Stimulated activated CD4-positive, alpha-beta T cell treated with anti-CD3 and anti-CD28 coated beads, Interleukin-4, amount 100 ng/mL, for 4 hours (primary cell): Measurements from ENCODE around the gene ADAMTSL2.

Experiments
- DNase-seq, 2 experiments: peaks; one replicate each; pipeline ENCODE4 v3.0.0-alpha.2; 2020

Gene ADAMTSL2

DNA sequence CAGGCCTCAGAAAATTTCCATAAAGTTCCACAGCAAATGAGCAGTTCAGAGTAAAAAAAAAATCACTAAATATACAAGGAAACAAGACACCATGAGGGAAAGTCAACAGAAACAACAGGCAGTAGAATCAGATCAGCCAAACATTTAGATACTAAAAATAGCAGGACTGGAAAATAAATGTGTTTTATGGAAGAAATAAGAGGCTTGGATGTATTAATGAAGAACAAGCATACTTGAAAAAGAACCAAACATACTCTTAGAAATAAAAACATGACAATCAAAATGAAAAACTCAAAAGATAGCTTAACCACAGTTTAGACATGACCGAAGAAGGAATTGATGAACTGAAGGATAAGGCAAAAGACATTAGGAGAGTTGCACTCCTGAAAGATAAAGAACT lies 32.4 kb upstream of the ADAMTSL2 start:
- DNase-seq: no peak

DNA sequence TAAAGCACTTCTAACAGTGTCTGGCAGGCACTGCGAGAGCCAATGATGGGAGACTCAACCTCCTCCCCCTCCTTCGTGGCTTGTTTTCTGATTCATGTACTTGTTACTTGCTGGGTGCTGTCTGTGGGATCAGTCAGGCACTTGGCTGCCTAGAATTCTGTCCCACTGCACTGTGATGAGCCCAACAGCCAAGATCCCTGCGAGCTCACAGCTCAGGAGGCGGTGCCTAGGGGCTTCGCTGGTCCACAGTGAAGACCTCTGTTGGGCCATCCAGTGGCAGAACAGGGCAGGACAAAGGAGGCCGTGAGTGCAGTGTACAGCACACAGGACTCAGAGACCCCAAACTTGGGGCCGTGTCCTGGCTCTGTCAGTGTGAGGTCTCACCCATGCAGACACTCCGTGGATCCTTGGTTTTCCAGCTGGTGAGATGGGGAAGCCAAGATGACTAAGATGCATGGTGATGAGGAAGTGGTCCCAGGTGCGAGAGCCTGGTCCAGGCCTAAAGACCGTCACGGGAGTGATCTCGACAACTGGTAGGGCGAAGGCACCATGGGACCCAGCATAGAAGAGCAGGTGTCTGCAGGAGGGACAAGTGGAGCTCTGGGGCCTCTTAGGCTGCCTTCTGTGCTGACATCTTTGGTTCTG lies 29.2 kb upstream of the ADAMTSL2 start:
- no peak for DNase-seq

DNA sequence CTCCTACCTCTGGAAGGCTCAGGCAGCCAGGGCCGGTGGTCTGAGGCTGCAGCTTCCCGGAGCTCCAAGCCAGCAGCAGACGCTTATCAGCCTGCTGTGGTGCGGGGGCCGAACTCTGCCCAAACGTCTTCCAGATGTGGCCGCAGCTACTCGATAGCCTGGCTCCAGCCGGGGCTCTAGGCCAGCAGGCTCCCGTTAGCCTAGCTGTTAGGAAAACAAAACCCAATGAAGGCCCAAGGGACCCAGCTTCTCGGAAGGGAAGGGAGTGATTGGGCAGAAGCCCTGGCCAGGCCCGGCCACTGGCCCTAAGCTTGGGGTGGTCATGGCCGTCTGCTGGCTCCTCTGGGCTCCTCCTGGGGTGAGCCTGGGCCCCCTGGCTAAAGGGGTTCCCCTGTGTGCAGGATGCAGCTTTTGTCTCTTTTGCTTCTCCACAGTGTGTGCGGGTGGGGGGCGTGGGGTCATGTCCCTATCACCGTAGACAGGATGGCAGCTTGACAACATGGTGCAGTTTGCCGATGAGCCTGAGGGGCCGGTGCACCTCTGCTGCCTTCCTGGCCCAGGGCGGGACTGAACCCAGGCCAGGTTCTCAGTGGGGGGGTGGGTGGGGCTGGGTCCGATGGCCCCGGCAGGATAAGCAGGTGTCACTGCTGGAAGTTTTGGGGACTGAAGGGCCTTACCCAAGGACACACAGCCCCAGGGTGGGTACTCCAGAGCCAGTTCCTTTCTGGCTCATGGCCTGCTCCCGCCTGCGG lies 28.4 kb upstream of the ADAMTSL2 start:
- no peak for DNase-seq

DNA sequence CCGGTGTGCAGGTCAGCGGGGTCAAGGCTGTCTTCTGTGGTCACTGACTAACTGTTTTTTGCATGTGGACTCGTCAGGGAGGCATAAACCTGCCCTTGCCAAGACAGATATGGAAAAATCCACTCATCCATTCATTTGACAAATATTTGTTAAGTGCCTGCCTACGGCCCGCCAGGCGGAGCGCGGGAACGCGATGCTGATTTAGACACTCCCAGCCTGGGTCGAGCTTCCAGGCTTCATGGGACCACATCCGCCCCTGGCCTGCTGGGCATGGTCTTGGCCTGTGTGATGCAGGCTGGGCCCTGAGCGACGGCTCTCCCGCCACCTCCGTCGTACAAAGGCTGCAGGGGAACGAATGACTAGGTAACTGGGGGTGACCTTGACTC lies 27.9 kb upstream of the ADAMTSL2 start:
- DNase-seq: no peak

DNA sequence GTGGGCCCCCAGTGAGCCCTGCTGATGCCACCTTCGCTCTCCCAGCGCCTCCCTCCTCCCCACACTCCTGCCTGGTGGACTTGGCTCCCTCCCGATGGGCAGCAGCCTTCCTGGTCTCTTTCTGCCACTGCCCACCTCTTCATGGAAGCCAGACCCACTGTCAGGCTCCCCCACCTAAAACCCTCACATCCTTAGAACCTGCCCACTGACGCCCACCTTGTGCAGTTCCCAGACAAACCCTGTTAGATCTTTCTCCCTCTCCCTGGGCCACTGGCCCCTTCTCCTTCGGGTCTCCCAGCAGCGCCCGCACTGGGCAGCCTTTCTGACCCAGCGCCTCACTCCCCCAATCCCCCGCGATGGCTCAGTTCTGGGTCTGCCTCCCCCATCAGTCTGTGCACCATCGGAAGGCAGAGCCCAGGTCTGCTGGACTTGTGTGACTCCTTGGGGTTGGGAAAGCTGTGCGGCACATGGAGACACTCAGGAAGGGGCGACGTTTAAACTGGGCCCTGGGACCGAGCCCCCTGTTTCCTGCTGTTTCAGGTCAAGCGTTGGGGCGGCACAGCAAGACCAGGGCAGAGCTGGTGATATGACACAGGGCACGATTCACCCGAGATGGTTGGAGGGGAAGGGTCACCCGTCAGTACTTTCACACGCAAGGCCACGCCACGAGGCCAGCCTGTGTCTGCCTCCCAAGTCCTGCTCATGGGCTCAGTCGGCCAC lies 27.1 kb upstream of the ADAMTSL2 start:
- DNase-seq: no peak

DNA sequence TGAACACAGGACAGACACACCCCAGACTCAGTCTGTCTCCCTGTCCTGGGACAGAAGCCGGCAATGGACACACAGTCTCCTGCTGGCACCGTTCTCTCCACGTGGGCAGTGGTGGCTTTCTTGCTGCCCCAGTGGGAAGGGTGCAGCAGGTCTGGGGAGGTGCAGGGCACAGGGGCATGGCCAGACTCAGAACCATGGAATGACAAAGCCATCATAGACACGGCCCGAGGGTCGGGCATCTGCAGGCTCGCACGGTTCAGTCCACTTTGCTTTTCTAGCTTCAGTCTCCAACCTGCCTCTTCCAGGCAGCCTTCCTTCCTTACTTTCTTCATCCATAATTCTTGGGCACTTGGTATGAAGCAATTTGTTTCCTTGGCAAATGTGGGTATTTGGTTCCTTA lies 26.5 kb upstream of the ADAMTSL2 start:
- no peak for DNase-seq

DNA sequence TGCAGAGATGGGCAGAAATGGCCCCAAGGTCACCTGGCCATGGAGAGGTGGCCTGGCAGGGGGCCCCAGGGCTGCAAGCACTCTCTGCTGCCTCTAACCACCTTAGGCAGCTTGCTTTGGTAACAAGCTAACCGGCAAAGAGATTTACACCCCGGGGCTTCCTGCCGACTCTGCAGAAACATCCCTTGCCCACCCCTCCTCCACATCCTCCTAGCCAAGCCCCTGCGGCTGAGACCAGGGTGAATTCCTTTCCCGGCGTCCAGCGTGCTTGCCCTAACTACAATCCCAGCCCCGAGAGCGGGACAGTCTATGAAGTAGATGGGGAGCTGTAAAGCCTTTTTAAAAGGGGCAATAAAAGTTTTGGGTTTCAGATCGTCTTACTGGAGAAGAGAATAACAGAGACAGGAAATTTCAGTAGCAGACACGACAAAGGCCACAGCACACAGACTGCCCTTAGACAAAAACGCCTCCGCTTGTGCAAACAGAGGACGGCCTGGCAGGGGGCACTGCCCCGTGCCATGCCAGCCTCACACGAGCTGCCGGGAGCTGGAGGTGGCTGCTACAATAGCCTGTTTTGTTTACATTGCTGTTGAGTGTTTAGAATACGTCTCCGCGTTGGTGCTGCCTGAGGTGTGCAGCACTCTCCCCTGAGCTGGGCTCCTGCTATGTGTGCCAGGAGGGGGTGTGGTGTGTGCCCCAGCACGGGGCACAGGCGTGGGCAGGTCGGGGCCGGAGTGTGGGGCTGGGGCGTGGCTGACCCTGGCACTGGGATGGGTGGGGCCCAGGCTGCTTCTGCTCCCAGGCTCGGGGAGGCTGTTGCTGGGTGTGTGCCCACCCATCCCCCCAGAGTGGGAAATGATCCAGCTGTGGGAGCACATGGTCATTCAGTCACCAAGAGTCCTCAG lies 25.1 kb upstream of the ADAMTSL2 start:
- DNase-seq: no peak

DNA sequence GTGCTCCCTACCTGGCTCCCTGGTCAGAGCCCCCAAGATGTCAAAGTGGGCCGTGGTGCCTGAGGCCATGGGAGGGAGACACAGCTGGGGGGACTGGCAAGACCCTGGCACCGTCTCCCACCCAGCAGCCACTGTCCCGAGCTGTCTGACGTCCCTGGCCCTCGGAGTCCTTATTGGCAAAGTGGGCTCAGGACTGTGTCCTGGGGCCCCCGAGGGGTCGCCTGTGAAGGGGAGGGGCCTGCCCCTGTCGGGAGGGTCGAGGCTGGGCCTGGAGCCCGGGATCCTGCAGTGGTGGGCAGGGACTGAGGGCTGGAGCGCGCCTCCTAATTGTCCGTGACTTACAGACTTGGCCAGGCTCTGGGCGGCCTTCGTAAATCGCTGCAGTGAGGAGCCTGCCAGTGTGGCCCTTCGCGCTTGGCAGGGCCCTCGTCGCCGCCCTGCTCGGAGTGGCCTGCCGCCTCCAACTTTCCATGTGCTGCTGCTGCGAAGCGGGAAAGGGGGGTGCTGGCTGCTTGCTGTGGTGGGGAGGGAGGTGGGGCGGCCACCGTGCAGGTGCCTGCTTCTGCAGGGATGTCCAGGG lies 23.5 kb upstream of the ADAMTSL2 start:
- DNase-seq: no peak

DNA sequence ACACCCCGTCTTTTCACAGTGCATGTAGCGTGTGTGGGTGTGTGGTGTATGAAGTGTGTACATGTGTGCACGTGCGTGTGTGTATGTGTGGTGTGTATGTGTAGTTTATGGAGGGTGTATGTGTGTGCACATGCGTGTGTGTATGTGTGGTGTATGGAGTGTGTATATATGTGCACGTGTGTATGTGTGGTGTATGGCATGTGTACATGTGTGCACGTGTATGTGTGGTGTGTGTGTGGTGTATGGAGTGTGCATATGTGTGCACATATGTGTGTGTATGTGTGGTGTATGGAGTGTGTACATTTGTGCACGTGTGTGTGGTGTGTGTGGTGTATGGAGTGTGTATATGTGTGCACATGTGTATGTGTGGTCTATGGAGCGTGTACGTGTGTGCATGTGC lies 22.9 kb upstream of the ADAMTSL2 start:
- DNase-seq: no peak

DNA sequence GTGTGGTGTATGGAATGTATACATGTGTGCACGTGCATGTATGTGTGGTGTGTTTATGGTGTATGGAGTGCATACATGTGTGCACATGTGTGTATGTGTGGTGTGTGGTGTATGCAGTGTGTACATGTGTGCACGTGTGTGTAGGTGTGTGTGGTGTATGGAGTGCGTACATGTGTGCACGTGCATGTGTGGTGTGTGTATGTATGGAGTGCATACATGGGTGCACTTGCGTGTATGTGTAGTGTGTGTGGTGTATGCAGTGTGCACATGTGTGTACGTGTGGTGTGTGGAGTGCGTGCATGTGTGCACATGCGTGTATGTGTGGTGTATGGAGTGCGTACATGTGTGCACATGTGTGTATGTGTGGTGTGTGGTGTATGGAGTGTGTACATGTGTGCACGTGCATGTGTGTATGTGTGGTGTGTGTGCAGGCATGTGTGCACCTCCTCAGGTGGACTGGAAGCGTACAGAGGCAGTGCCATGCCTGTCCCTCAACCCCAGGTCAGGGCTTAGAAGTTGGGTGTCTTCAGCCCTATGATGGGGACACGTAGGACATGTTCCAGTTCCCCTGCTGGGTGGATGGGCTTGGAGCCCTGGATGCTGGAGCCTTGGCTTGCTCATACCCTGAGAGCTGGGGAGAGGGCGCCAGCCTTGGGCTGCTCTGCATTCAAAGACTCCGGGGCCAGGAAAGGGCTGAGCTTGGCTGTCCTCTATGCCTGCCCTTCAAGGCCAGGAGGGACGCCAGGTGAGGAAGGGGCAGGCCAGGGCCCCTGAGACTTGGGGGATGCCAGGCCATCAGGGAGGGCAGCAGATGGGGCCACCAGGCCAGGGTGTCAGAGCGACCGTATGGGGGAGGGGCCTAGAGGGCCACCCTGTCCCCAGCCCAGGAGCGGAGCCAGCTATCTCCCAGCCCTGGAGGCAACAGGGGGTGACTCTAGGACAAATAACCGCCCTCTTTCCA lies 22.0 kb upstream of the ADAMTSL2 start:
- no peak for DNase-seq

DNA sequence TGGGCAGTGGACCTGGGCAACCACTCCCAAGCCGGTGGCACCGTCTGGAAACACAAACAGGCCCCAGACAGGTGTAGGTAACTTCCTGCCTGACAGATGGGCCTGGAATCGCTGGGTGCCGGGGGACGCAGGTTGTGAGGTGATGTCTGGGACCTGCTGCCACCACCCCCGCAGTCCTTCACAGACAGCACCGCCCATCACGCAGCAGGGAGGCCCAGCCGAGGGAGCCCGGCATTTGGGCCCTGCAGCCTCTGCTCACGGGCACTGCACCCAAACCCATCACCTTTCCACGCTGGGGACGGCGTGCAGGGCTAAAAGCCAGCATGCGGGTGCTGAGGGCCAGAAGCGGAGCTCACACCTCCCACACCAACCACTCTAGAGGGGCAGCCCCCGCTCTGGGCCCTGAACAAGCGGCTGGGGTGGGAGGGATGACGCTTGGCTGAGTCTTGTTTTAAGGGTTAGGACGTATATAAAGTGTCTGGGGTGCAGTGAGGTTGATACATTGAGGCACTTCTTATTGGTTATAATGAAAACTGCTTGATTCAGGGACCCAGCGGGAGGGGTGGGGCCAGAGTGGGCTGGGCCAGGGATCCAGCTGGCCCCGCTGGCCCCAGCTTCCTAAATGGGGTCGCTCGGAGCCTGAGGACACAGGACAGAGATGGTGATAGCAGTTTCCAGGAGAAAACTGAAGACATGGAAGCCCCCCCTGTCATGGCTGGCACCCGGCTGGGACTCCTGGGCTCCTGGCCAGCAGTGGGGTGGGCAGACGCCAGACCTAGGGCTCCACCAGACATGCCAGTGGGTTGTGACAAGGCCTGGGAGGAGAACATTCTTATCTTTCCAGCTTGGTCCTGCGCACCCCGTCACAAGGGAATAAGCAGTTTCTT lies 21.0 kb upstream of the ADAMTSL2 start:
- no peak for DNase-seq

DNA sequence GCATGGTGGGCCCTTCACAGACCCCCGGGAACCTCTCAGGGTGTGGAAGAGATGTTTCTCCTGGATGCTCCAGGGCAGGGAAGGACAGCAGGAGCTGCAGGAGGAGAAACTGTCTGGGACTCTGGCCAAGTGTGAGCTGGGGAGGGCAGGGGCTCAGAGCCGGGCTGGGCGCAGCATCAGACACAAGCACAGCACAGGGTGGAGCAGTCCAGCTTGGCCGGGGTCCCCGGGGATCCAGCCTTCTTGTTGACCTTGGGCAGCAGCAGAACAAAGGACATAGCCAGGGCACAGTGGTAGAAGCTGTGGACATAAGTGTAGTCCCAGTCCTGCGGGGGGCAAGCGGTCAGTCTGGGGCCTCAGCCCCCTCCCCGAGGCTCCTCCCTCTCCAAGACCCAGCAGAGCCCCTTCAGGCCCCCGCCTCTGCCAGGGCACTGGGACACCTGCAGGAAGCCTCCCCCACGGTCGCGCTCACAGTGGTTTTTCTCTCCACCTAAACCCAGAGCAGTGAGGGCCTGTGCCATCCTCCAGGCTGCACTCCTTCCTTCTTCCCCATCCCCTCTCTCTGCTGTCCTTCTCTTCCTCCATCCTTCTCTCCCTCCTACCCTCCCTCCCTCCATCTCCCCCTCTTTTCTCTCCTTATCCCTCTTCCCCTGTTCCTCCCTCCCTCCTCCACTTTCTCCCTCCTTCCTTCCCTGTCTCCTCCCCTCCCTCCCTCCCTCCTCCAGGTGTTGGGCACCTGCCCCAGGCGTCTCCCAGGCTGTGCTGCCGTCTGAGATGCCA lies 19.9 kb upstream of the ADAMTSL2 start:
- no peak for DNase-seq

DNA sequence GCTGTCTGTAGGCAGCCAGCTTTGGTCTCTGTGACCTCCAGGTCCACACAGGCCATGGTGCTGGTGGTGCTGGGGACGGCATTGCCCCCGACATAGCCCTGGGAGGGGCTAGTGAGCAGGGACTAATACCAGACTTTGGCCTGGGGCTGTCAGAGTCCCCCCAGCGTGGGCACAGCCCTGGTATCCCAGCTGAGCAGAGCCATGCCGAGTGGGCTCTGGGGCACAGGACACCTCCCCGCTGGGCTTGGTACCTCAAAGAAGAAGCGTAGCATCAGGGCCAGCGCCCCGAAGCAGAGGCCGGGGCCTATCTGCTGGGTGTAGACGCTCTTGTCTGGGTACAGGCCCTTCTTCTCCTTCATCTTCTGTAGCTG lies 19.3 kb upstream of the ADAMTSL2 start:
- no peak for DNase-seq

DNA sequence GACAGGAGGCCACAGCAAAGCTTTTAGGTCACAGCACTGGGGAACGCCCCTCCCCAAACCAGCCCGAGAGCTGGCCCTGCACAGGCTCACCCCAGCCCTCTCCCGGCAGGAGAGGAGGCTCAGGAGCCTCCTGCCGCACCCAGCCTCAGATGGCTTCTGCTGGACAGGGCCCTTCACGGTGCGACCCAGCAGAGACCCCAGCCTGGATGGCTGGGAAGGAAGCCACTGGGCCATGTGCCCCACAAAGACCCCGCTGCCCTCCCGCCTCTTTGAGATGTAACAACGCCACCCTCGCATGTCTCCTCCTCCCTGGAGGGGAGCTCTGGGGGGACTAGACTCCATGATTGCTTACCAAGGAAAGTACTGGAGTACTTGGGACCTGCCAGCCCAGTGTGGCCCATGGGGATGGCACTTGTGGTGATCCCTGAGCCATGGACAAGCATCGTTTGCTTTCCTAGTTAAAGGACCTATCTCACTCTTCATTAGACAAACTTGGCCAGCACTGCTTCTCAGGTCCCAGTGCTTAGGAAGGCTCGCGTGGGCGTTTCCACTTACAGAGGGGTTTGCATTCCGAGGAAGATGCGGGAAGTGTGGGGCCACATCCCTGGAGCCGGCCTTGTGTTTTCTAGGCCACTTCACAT lies 18.8 kb upstream of the ADAMTSL2 start:
- DNase-seq: no peak

DNA sequence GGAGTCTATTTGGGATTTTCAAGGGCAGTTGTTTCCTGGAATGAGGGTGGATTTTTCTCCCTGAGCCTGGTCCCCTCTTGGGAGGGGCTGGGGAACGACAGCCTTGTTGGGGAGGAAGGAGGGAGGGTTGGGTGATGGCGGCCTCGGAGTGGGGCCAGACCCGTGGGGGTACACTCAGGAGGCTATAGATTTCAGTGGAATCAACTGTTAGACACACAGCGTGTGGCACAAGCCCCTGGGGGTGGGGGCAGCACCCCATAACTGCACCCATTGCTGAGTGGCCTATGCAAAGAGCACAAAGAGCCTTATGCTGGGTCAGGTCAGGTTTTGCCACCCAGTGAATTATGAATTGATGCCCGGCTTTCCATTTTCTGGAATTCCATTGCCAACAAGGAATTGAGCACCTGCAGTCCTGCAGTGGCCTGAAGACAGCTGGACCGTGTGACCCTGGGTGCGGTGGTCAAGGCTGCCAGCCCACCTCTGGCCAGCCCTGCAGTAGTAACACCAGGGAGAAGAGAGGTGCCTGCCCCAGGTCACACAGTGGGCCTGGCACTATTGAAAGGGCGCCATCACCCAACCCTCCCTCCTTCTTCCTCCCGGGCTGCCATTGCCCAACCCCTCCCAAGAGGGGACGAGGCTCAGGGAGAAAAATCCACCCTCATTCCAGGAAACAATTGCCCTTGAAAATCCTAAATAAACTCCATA lies 18.1 kb upstream of the ADAMTSL2 start:
- DNase-seq: no peak

DNA sequence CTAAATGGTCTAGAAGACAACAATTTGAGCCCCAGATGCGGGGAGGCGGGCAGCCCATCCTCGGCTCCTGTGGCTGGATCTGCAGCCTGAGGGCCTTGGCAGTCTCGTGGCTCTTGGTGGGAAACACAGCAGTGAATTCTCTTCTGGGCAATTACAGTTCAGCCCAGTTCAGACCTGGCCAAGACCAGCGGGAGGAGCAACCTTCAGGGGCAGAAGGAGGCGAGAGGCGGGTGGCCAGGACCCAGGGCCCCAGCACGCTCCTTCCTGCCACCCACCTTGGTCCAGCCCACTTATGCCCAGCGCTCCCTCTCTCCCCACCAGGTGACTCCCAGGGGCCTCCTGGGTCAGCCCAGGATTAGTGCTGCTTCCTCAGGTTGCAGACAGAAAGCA lies 17.5 kb upstream of the ADAMTSL2 start:
- no peak for DNase-seq

DNA sequence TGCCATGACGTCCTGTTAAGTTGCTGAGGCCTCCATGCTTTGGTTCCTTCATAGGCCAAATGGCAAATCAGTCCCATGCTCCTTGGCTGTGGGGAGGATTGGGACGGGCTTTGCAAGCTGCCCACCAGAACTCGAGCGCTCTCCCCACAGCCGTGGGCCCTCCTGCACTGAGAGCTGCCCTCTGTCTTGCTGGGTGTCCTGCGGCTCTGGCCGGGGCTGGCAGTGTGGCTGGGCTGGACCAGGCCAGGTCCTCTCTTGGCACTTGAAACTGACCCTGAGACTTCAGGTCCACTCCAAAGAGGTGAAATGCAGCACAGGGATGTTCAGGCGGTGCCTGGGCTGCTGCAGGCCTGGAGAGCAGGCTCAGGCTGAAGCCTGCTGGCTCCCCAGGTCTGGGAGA lies 16.8 kb upstream of the ADAMTSL2 start:
- DNase-seq: no peak

DNA sequence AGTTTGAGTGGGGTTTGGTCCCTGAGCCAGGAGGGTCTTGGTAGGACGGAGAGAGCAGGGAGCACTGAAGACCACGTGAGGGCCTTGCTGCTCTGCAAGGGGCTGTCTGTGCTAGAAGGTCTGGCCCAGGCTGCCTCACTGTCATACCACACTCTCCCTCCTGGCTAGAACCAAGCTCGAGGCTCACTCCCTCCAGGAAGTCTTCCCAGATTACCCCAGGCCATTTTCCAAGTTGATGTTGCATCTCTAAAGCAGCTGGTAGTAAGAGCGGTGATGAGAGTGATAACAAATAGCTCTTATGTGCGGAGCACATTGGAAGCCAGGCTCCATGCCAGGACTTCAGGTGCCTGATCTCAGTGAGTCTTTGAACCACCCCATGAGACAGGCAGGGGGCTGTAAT lies 16.3 kb upstream of the ADAMTSL2 start:
- no peak for DNase-seq
